Islet of Langerhans (tissue), 1 donor: ENCODE results near the gene PTGDS.

Experiments
- FAIRE-seq: peaks from one replicate; lab custom pipeline; 2011; peaks lifted over from hg19 to GRCh38; lab: Jason Lieb, UNC

The PTGDS gene

GRCh38 chr9:136958898-136959850, 18.1 kb upstream of the PTGDS start:
- FAIRE-seq = no peak

GRCh38 chr9:136960212-136960937, 16.9 kb upstream of the PTGDS start:
- no peak for FAIRE-seq

- FAIRE-seq = no peak
Measured at GRCh38 chr9:136960938-136961275, 16.4 kb upstream of the PTGDS start.

- FAIRE-seq = no peak
Measured at GRCh38 chr9:136961279-136962065, 15.8 kb upstream of the PTGDS start.

- no peak for FAIRE-seq
Measured at GRCh38 chr9:136962163-136962562, 15.1 kb upstream of the PTGDS start.

GRCh38 chr9:136962701-136963248, 14.5 kb upstream of the PTGDS start:
- no peak for FAIRE-seq

DNA sequence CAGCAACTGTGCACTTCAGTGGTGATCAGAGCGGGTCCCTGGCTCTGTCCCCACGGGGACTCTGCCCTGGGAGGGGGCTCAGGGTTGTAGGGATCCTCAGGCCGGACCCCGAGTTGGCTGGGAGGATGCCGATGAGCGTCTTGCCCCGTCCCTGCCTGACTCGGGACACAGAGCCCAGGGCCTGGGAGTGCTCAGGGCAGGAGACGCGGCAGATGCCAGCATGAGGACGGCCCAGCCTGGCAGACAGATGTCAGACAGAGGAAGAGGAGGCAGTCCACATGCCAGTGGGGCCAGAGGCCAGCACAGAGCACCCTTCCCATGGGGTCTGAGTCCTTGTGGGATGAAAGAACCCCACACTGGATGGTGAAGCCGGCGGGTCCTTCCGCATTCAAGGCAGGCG, 14.0 kb upstream of the PTGDS start:
- no peak for FAIRE-seq

DNA sequence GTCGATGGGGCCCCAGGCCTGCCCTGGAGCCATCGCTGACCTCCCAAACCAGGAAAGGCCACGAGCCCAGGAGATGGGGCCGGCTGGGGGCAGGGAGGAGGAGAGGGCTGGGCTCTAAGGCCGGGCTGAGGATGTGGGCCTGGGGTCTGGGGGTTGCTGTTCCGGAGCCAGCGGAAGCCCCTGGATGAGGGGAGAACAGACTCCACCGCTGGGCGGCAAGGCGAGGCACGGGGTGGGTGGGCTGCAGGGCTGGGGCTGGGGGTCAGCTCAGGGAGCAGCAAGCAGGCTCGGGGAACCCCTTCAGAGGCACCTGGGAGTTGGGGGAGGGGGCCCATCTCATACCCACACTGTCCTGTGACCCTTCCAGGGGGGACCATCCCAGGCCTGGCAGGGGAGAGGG, 13.6 kb upstream of the PTGDS start:
- no peak for FAIRE-seq

DNA sequence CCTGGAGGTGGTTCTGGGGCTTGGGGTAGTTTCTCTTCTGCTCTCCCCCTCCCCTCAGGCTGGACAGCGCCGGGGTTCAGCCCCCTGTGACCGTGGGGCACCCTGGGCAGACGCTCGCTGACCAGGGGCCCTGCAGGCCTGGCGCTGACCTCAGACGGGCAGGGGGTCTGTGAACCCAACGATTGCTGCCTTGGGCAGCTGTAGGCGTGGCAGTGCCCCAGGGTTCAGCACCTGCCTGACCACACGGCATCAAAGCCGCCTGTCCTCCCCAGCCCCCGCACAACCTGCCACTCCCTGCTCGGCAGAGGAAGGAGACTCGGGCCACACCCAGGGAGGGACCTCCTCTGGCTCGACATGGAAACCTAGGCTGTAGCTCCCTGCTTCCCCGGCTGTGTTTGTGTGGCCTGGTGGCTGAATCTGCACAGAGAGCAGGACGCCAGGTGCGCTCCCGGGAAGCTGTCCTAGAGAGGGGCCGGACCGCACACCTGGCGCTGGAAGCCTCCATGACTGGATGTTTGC, 13.1 kb upstream of the PTGDS start:
- no peak for FAIRE-seq

DNA sequence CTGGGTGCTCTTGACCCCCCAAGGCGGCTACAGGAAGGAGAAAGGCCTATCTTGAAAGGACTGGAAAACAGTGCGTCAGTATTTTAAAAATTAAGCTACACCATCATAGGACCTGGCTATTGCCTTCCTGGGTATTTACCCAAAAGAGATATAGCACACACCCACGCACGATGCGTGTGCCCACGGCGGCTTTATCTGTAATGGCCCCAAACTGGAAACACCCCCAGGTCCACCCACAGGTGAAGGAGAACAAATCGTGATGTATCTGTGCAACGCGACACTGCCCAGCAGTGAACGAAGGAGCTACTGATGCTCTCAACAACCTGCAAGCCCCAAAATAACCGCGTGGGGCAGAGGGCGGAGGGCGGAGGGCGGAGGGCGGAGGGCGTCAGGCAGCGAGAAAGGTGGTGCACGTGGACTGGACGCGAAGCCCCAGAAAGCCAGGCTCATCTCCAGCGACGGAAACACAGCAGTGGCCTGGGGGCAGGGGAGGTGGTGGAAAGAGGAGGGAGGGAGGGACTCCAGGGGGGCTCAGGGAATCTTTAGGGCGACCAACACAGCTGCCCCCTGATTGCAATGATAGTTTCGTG, 12.4 kb upstream of the PTGDS start:
- FAIRE-seq = no peak

DNA sequence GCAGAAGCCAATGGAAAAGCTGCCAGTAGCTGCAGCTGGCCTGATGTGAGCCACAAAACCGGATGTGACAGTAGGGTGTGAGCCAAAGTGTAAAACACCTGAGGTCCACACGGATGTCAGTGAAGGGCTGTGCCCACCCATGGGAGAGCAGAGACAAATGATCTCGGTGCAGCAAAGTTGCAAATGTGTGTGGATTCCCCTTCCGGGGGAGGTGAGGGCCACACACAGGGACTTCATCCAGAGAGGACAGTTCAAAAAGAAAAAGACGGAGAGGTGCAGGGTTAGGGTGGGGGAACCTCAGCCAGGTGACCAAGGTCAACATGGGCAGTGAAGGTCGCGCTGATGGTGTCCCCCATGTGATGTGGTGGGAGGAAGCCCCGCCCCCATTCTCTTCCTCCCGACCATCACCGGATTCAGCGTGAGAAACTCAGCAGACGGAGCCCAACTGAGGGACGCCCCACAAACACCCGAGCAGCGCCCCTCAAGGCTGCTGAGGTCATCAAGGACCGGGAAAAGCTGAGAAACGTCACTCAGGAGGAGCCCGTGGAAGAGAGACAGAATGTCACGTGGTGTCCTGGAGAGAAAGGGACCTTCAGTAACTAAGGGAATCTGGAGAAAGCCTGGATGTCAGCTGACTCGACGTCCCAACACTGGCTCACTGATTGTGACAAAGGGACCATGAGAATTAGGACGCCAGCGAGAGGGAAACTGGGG, 11.4 kb upstream of the PTGDS start:
- FAIRE-seq = no peak

DNA sequence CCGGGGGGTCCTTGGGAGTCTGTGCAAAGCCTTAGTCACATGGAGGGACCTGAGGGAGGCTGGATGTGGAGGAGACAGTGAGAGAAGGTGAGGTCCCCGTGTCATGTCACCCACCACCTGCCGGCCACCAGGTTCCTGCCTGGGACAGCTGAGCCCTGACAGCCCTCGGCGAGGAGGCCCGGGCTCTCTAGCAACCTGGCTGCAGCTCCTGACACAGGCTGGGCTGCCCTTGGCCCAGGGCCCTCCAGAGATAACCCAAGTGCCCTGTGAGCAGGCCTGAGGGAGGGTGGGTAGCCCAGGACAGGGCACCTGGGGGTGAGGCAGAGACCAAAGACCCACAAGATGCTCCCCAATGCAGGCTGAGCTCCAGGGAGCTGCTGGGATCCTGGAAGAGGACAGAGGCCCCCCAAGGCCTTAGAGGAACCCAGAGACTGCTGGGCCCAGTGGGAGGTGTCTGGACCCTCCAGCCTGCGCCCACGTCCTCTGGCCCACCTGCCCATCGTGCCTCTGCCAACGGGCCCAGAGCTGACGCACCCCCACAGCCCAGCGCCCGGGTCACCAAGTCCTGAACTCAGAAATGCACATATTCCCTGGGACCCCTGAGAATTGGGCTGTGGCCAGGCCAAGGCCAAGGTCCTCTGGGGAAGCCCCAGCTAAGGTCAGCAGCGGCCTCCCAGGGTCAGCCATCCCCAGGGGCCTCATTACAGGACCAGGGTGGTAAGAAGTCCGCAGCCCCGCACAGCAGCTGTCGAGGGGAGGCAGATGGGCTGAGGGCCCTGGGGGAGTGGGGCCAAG, 8.8 kb upstream of the PTGDS start:
- FAIRE-seq = no peak

DNA sequence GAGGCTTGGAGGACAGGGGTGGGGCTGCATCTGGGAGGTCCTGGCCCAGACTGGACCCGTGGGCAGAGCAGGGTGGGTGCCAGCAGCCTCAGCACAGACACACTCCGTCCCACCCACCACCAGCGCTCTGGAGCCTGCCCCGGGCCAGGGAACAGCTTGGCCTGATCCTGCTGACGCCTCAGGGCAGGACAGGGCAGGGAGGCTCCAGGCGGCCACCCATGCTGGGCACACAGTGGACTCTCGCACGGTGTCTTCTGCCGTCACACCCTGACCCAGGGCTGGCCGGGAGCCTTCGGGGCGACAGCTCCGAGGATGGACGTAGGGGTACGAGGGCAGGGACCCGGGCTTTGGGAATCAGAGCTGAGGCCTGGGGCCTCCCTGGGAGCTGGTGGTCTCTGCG, 8.2 kb upstream of the PTGDS start:
- FAIRE-seq = no peak

DNA sequence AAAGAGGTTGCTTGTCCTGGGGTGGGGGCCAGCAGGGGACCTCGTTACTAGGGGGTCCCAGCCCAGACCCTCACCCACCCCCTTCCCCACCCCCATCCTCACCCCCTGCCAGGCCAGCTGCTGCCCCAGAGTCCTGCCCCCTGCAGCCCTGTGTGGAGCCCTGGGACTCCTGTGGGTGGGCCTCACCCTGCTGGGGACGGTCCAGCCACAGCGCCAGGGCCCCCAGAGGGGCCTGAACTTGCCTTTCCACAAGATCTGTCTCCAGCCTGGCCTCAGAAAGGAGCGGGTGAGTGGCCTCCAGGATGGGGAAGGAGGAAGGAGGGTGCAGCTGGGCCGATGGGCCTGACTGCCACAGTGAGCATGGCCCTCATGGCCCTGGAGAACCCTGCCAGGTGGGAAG, 7.5 kb upstream of the PTGDS start:
- FAIRE-seq = no peak

DNA sequence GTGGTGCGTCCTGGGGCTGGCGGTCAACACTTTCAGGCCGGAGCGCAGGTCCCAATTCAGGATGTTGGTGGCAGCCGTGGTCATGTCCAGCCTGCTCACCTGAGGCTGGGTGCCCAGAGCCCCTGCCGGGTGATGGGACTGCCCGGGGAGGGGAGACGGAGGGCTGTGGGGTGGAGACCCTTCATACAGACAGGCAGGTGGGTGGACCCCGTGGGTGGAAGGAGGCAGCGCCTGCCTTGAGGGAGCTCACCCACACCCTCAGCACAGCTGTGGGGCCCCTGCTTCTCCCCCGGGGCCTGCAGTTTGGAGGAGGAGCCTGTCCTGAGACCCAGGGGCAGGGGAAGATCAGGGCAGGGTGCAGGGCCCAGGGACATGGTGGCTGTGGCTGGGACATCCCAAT, 6.9 kb upstream of the PTGDS start:
- FAIRE-seq = no peak

DNA sequence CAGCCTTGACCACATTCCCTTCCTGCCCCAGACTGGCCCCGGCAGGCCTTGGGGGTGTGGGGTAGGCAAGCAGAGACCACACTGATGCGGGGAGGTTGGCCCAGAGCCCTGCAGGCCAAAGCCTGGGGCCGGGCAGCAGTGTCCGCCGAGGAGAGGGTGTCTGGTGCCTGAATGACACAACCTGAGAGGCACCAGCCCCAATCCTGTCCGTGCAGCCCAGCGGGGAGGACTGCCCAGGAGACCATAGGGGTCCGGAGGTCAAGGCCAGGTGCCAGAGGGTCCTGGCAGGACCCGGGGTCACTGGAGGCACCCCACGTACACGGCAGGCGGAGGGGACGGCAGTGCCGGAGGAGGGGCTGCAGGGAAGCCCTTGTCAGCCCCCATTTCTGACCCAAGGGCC, 5.6 kb upstream of the PTGDS start:
- FAIRE-seq = no peak

DNA sequence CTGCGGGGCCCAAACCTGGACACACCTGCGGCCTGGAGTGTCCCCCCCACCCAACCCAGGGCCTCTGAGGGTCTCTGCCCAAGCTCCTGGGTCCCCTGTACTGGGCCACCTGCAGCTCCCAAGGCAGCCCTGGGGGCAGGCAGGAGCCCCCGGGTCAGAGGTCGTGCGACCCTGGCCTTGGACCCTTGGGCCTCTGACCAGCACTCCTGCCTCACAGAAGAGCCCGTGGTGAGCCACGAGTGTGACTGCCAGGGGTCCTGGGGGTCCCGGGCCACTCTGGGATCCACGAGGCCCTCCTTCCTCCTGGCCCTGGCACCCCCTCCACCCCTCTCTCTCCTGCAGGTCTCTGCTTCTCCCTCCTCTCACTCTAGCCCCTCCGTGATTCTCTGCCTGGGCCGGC, 5.0 kb upstream of the PTGDS start:
- FAIRE-seq = no peak

GRCh38 chr9:136972743-136973142, 4.6 kb upstream of the PTGDS start:
- no peak for FAIRE-seq

GRCh38 chr9:136973618-136974617, 3.4 kb upstream of the PTGDS start:
- FAIRE-seq = no peak
